Measurements from ENCODE around the gene NRG2.

DNA sequence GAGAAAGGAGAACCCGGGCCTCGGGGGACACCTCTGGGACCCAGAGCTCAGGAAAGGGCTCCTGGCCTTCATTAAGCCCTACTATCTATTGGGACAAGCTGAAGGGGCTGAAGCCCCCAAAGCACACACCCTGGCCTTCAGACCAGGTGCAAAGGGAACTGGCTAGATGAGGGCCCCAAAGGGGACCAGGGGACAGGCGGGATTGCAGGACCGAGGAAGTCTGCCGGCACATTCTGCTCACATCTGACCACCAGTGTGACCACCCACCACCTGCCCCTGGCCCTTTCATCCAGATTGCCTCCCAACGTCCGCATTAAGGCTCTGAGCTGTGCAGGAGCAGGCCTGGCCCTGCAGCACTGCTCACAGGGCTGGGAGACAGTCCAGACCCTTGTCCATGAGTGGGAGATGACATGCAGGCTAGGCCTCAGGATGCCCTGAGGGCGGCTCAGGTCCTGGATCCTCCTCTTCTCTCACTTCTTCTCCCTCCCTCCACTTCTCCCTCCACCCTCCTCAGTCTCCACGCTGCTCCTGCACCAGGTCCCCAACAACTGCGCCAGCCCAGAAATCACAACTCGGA lies 228.3 kb downstream of the NRG2 start:
- TF ChIP-seq, protein P1, sequence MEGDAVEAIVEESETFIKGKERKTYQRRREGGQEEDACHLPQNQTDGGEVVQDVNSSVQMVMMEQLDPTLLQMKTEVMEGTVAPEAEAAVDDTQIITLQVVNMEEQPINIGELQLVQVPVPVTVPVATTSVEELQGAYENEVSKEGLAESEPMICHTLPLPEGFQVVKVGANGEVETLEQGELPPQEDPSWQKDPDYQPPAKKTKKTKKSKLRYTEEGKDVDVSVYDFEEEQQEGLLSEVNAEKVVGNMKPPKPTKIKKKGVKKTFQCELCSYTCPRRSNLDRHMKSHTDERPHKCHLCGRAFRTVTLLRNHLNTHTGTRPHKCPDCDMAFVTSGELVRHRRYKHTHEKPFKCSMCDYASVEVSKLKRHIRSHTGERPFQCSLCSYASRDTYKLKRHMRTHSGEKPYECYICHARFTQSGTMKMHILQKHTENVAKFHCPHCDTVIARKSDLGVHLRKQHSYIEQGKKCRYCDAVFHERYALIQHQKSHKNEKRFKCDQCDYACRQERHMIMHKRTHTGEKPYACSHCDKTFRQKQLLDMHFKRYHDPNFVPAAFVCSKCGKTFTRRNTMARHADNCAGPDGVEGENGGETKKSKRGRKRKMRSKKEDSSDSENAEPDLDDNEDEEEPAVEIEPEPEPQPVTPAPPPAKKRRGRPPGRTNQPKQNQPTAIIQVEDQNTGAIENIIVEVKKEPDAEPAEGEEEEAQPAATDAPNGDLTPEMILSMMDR (IDR thresholded peaks at IDR 0.05) = no peak
- TF ChIP-seq POLR2A (IDR thresholded peaks at IDR 0.05) = no peak

All from uterus (tissue), 2 donors.